HepG2 (cell line): ENCODE measurements around the gene GCLM. TPM values are rescaled to one million over a fixed set of nuclear protein-coding genes. Genes with fewer than 3 reads are reported as not detected.

ENCODE experiments used
- DBP ChIP-seq: sonication (generic); formaldehyde crosslinking; IDR thresholded peaks from 2 replicates; pipeline ENCODE4 v1.4.0; 2020; ENCODE audit warnings: missing genetic modification reagents; ENCODE audit errors: not compliant biosample characterization
- EEA1 ChIP-seq: sonication (generic); formaldehyde crosslinking; IDR thresholded peaks from 2 replicates; pipeline ENCODE4 v1.5.1; 2020; ENCODE audit warnings: mild to moderate bottlenecking, missing genetic modification reagents, borderline replicate concordance
- GATAD1 ChIP-seq: IDR thresholded peaks from 2 replicates; pipeline ENCODE4 v1.6.1; 2016; ENCODE audit warnings: missing genetic modification reagents, missing compliant biosample characterization
- HMGXB4 ChIP-seq, 2 experiments: sonication (generic) in 1 of 2; formaldehyde crosslinking in 1 of 2; IDR thresholded peaks; 2 replicates each; pipeline versions ENCODE4 v1.4.0 to v1.6.1; 2018 to 2020; ENCODE audit warnings: missing genetic modification reagents in 2 of 2, borderline replicate concordance in 1 of 2, low read depth in 1 of 2, mild to moderate bottlenecking in 1 of 2, missing biosample characterization in 1 of 2
- NRL ChIP-seq: sonication (generic); formaldehyde crosslinking; IDR thresholded peaks from 2 replicates; pipeline ENCODE4 v1.5.0; 2020; ENCODE audit warnings: missing genetic modification reagents, mild to moderate bottlenecking, moderate library complexity, borderline replicate concordance
- PPARG ChIP-seq: conservative IDR thresholded peaks from 2 replicates; pipeline ENCODE4 v1.6.1; 2016; ENCODE audit warnings: missing biosample characterization, missing genetic modification reagents
- ZNF274 ChIP-seq: sonication (generic); formaldehyde crosslinking; IDR thresholded peaks from 2 replicates; pipeline ENCODE4 v1.5.1; 2020; ENCODE audit warnings: mild to moderate bottlenecking, missing genetic modification reagents
- ZNF572 ChIP-seq: sonication (generic); formaldehyde crosslinking; IDR thresholded peaks from 2 replicates; pipeline ENCODE4 v1.5.1; 2020; ENCODE audit warnings: mild to moderate bottlenecking, missing genetic modification reagents
- ZNF577 ChIP-seq: sonication (generic); formaldehyde crosslinking; IDR thresholded peaks from 2 replicates; pipeline ENCODE4 v1.4.0; 2020; ENCODE audit warnings: mild to moderate bottlenecking, low read depth, missing genetic modification reagents, borderline replicate concordance
- ZNF615 ChIP-seq: sonication (generic); formaldehyde crosslinking; IDR thresholded peaks from 2 replicates; pipeline ENCODE4 v1.5.0; 2020; ENCODE audit warnings: mild to moderate bottlenecking, missing genetic modification reagents, borderline replicate concordance
- ZNF782 ChIP-seq: sonication (generic); formaldehyde crosslinking; IDR thresholded peaks from 2 replicates; pipeline ENCODE4 v1.4.0; 2020; ENCODE audit warnings: missing genetic modification reagents, mild to moderate bottlenecking, borderline replicate concordance
- polyA plus RNA-seq, 8 experiments: library from polyadenylated mRNA; depleted of rRNA in 3 of 8; stranded (reverse) in 7 of 8; unstranded in 1 of 8; fragments of >200 nt; fragmentation: Illumina TruSeq in 4 of 8; extraction: Trizol in 4 of 8; gene quantifications; 2 replicates each; pipeline versions ENCODE4 v1.2.1 to v1.2.3, GENCODE V29; 2011 to 2016; ENCODE audit warnings: low read depth in 4 of 8, missing spikeins in 1 of 8, mixed read lengths in 1 of 8; ENCODE audit not compliant: insufficient read depth in 1 of 8
- total RNA-seq, 5 experiments: library from RNA; depleted of rRNA; stranded (reverse); fragments of >200 nt; fragmentation: Illumina TruSeq; extraction: Trizol; gene quantifications; 2 replicates each; pipeline ENCODE4 v1.2.3, GENCODE V29; 2016; ENCODE audit warnings: low read depth in 1 of 5
- TF ChIP-seq, protein P1 (sequence below): sonication (generic); formaldehyde crosslinking; IDR thresholded peaks from 2 replicates; pipeline ENCODE4 v1.5.0; 2020; ENCODE audit warnings: mild to moderate bottlenecking, missing genetic modification reagents, borderline replicate concordance
- TF ChIP-seq, protein P2 (sequence below): sonication (generic); formaldehyde crosslinking; IDR thresholded peaks from 2 replicates; pipeline ENCODE4 v1.5.1; 2020; ENCODE audit warnings: mild to moderate bottlenecking, missing genetic modification reagents, borderline replicate concordance

The GCLM gene
- total and polyA plus RNA-seq, 2 of the 13 experiments (the other 11 are each of a cell fraction or from before 2014, with no cell fraction given): 8.7 to 29.9 TPM

GRCh38 chr1:93844262-93845045 is 64.8 kb downstream of the GCLM start (continued):
- TF ChIP-seq ZNF274 (no peak), PPARG (CRISPR knock-in tag) (0 out of 2 replicates have a peak, but pooled peaks have one; percentile 17), ZNF615 (CRISPR knock-in tag) (no peak), GATAD1 (CRISPR knock-in tag) (0 out of 2 replicates have a peak, but pooled peaks have one; percentile 35), ZNF572 (no peak), NRL (CRISPR knock-in tag) (no peak), ZNF782 (CRISPR knock-in tag) (no peak), ZNF577 (CRISPR knock-in tag) (no peak), DBP (CRISPR knock-in tag) (no peak), EEA1 (CRISPR knock-in tag) (no peak), HMGXB4 (CRISPR knock-in tag; IDR thresholded peaks at IDR 0.05; ENCODE audit: borderline replicate concordance in 1 of 2, low read depth in 1 of 2) (0 out of 4 replicates have a peak, but pooled peaks of 1 of the 2 experiments have one; percentile 23)
- TF ChIP-seq, protein P1, sequence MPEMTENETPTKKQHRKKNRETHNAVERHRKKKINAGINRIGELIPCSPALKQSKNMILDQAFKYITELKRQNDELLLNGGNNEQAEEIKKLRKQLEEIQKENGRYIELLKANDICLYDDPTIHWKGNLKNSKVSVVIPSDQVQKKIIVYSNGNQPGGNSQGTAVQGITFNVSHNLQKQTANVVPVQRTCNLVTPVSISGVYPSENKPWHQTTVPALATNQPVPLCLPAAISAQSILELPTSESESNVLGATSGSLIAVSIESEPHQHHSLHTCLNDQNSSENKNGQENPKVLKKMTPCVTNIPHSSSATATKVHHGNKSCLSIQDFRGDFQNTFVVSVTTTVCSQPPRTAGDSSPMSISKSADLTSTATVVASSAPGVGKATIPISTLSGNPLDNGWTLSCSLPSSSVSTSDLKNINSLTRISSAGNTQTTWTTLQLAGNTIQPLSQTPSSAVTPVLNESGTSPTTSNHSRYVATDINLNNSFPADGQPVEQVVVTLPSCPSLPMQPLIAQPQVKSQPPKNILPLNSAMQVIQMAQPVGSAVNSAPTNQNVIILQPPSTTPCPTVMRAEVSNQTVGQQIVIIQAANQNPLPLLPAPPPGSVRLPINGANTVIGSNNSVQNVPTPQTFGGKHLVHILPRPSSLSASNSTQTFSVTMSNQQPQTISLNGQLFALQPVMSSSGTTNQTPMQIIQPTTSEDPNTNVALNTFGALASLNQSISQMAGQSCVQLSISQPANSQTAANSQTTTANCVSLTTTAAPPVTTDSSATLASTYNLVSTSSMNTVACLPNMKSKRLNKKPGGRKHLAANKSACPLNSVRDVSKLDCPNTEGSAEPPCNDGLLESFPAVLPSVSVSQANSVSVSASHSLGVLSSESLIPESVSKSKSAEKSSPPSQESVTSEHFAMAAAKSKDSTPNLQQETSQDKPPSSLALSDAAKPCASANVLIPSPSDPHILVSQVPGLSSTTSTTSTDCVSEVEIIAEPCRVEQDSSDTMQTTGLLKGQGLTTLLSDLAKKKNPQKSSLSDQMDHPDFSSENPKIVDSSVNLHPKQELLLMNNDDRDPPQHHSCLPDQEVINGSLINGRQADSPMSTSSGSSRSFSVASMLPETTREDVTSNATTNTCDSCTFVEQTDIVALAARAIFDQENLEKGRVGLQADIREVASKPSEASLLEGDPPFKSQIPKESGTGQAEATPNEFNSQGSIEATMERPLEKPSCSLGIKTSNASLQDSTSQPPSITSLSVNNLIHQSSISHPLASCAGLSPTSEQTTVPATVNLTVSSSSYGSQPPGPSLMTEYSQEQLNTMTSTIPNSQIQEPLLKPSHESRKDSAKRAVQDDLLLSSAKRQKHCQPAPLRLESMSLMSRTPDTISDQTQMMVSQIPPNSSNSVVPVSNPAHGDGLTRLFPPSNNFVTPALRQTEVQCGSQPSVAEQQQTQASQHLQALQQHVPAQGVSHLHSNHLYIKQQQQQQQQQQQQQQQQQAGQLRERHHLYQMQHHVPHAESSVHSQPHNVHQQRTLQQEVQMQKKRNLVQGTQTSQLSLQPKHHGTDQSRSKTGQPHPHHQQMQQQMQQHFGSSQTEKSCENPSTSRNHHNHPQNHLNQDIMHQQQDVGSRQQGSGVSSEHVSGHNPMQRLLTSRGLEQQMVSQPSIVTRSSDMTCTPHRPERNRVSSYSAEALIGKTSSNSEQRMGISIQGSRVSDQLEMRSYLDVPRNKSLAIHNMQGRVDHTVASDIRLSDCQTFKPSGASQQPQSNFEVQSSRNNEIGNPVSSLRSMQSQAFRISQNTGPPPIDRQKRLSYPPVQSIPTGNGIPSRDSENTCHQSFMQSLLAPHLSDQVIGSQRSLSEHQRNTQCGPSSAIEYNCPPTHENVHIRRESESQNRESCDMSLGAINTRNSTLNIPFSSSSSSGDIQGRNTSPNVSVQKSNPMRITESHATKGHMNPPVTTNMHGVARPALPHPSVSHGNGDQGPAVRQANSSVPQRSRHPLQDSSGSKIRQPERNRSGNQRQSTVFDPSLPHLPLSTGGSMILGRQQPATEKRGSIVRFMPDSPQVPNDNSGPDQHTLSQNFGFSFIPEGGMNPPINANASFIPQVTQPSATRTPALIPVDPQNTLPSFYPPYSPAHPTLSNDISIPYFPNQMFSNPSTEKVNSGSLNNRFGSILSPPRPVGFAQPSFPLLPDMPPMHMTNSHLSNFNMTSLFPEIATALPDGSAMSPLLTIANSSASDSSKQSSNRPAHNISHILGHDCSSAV (CRISPR knock-in tag): no peak
- TF ChIP-seq, protein P2, sequence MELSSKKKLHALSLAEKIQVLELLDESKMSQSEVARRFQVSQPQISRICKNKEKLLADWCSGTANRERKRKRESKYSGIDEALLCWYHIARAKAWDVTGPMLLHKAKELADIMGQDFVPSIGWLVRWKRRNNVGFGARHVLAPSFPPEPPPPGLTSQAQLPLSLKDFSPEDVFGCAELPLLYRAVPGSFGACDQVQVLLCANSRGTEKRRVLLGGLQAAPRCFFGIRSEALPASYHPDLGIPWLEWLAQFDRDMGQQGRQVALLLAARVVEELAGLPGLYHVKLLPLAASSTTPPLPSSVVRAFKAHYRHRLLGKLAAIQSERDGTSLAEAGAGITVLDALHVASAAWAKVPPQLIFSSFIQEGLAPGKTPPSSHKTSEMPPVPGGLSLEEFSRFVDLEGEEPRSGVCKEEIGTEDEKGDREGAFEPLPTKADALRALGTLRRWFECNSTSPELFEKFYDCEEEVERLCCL (CRISPR knock-in tag): no peak
